ENCODE measurements around the gene NUDCD3.

DNA sequence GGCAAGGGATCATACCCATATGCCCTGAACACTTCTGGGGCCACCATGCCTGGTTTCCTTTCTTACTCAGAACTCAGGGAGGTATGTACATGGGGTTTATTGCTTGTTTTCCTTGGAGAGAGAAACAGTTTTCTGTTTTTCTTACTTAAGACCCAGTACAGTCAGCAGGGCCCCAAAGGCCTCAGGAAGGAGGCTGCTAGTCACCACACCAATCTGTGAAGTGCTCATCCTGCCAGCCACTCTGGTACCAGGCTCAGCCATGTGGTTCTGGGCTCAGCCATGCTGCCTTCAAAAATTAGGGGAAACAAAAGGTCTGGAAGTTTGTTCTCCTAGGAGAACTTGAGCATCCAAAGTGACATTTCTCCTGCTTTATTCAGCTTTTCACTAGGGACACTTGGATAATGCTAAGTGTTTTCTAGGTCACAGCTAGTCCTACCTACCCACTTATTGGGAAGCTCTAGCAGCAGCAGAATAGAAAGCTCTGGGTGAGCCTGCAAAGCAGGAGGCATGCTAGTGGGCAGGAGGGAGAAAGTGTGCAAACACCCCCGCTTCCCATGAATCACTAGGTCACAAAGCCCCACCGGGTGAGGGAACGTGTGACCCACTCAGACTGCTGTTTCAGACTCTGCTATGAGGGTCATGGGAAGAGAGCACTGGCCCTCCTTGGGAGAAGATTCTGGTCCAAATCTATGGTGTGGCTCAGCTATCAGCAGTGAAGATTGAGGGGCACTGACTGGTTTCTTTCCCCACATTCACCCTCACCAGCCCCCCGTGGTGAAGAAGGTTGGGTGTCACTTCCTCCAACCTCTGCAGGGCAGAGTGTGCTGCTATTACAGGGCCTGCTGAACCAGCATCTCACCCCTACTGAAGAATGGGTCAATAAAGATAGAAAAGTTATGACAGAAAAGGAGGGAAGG, 23.9 kb downstream of the NUDCD3 start:
- TF ChIP-seq, protein P1, sequence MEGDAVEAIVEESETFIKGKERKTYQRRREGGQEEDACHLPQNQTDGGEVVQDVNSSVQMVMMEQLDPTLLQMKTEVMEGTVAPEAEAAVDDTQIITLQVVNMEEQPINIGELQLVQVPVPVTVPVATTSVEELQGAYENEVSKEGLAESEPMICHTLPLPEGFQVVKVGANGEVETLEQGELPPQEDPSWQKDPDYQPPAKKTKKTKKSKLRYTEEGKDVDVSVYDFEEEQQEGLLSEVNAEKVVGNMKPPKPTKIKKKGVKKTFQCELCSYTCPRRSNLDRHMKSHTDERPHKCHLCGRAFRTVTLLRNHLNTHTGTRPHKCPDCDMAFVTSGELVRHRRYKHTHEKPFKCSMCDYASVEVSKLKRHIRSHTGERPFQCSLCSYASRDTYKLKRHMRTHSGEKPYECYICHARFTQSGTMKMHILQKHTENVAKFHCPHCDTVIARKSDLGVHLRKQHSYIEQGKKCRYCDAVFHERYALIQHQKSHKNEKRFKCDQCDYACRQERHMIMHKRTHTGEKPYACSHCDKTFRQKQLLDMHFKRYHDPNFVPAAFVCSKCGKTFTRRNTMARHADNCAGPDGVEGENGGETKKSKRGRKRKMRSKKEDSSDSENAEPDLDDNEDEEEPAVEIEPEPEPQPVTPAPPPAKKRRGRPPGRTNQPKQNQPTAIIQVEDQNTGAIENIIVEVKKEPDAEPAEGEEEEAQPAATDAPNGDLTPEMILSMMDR (IDR thresholded peaks at IDR 0.05; ENCODE audit: insufficient read depth, low read depth, low read length), result no peak
- no peak for TF ChIP-seq EZH2 (IDR thresholded peaks at IDR 0.05; ENCODE audit: insufficient read depth, low read length)
